ACC112 (cell line): Measurements from ENCODE around the gene NUDT14.

Experiments used
- H2AFZ ChIP-seq: fragments of 200-600 bp; sonication (generic); one replicate; pipeline ENCODE4 v1.6.0; 2017; ENCODE audit warnings: antibody characterized with exemption, low read length; ENCODE audit not compliant: unreplicated experiment
- H3K27ac ChIP-seq: fragments of 200-600 bp; sonication (generic); 2 replicates; pipeline ENCODE4 v1.5.1; 2014; ENCODE audit warnings: low read depth, mild to moderate bottlenecking, antibody characterized with exemption, low read length, moderate library complexity
- H3K27me3 ChIP-seq: fragments of 200-600 bp; sonication (generic); 2 replicates; pipeline ENCODE4 v1.6.1; 2014; ENCODE audit warnings: mild to moderate bottlenecking, antibody characterized with exemption, low read length, moderate library complexity, mixed read lengths; ENCODE audit not compliant: insufficient read depth
- H3K36me3 ChIP-seq: fragments of 200-600 bp; sonication (generic); 2 replicates; pipeline ENCODE4 v1.6.1; 2016; ENCODE audit warnings: mild to moderate bottlenecking, antibody characterized with exemption, low read length, moderate library complexity, mixed read lengths; ENCODE audit not compliant: insufficient read depth
- H3K4me1 ChIP-seq: fragments of 200-600 bp; sonication (generic); one replicate; pipeline ENCODE4 v1.6.1; 2016; ENCODE audit warnings: low read length, mixed read lengths; ENCODE audit not compliant: insufficient read depth, unreplicated experiment, control insufficient read depth
- H3K4me3 ChIP-seq: fragments of 200-600 bp; sonication (generic); 2 replicates; pipeline ENCODE4 v1.5.1; 2014; ENCODE audit warnings: mild to moderate bottlenecking, low read depth, low read length
- H3K79me2 ChIP-seq: fragments of 200-600 bp; sonication (generic); one replicate; pipeline ENCODE4 v1.6.0; 2016; ENCODE audit warnings: low read length; ENCODE audit not compliant: control insufficient read depth, unreplicated experiment, insufficient read depth

NUDT14 gene

GRCh38 chr14:105204931-105205672, 24.0 kb upstream of the NUDT14 start:
- H3K36me3 ChIP-seq: no peaks in the 10 kb centered on the region
- H3K79me2 ChIP-seq: no peaks in the 10 kb centered on the region
- no peak overlapping the region for H2AFZ ChIP-seq
- no peak overlapping the region for H3K27ac ChIP-seq
- H3K27me3 ChIP-seq: no peaks in the 10 kb centered on the region
- H3K4me3 ChIP-seq: no peak overlapping the region
- H3K4me1 ChIP-seq: peaks cover 21% of the 10 kb centered on the region

GRCh38 chr14:105204206-105204930, 23.3 kb upstream of the NUDT14 start:
- no peaks in the 10 kb centered on the region for H3K79me2 ChIP-seq
- H3K4me1 ChIP-seq: peaks cover 23% of the 10 kb centered on the region
- no peak overlapping the region for H3K27ac ChIP-seq
- no peak overlapping the region for H2AFZ ChIP-seq
- no peak overlapping the region for H3K4me3 ChIP-seq
- no peaks in the 10 kb centered on the region for H3K36me3 ChIP-seq
- H3K27me3 ChIP-seq: no peaks in the 10 kb centered on the region

GRCh38 chr14:105203701-105204100, 22.6 kb upstream of the NUDT14 start:
- Histone ChIP-seq H3K27me3 (no peaks in the 10 kb centered on the region), H3K4me1 (peaks cover 30% of the 10 kb centered on the region), H2AFZ (no peak overlapping the region), H3K36me3 (no peaks in the 10 kb centered on the region), H3K27ac (no peak overlapping the region), H3K4me3 (no peak overlapping the region), H3K79me2 (no peaks in the 10 kb centered on the region)

GRCh38 chr14:105203057-105203531, 22.0 kb upstream of the NUDT14 start:
- H3K36me3 ChIP-seq: no peaks in the 10 kb centered on the region
- no peaks in the 10 kb centered on the region for H3K27me3 ChIP-seq
- H3K79me2 ChIP-seq: no peaks in the 10 kb centered on the region
- no peak overlapping the region for H2AFZ ChIP-seq
- H3K4me1 ChIP-seq: peaks cover 30% of the 10 kb centered on the region
- no peak overlapping the region for H3K4me3 ChIP-seq
- no peak overlapping the region for H3K27ac ChIP-seq

- peaks cover 1% of the 10 kb centered on the region; the same call in 1 of the 2 replicates for H3K27me3 ChIP-seq
- peaks cover 30% of the 10 kb centered on the region for H3K4me1 ChIP-seq
- no peaks in the 10 kb centered on the region for H3K79me2 ChIP-seq
- H3K36me3 ChIP-seq: no peaks in the 10 kb centered on the region
- H3K27ac ChIP-seq: no peak overlapping the region
- H2AFZ ChIP-seq: no peak overlapping the region
- no peak overlapping the region for H3K4me3 ChIP-seq
These were observed 20.9 kb upstream of the NUDT14 start for GRCh38 chr14:105201925-105202513.

- Histone ChIP-seq H3K4me1 (peaks cover 30% of the 10 kb centered on the region), H3K36me3 (no peaks in the 10 kb centered on the region), H3K4me3 (no peak overlapping the region), H2AFZ (no peak overlapping the region), H3K79me2 (no peaks in the 10 kb centered on the region), H3K27ac (no peak overlapping the region), H3K27me3 (peaks cover 8% of the 10 kb centered on the region)
These were observed 20.2 kb upstream of the NUDT14 start for GRCh38 chr14:105201156-105201924.

GRCh38 chr14:105200641-105201040, 19.5 kb upstream of the NUDT14 start:
- Histone ChIP-seq H3K27ac (no peak overlapping the region), H3K27me3 (peaks cover 15% of the 10 kb centered on the region), H2AFZ (no peak overlapping the region), H3K4me3 (no peak overlapping the region), H3K79me2 (no peaks in the 10 kb centered on the region), H3K4me1 (peaks cover 26% of the 10 kb centered on the region), H3K36me3 (no peaks in the 10 kb centered on the region)

- Histone ChIP-seq H3K79me2 (no peaks in the 10 kb centered on the region), H3K4me1 (peaks cover 22% of the 10 kb centered on the region), H2AFZ (no peak overlapping the region), H3K27ac (no peak overlapping the region), H3K36me3 (no peaks in the 10 kb centered on the region), H3K4me3 (no peak overlapping the region), H3K27me3 (peaks cover 21% of the 10 kb centered on the region)
These were observed 19.0 kb upstream of the NUDT14 start for GRCh38 chr14:105200074-105200473.

GRCh38 chr14:105199093-105199492, 18.0 kb upstream of the NUDT14 start:
- Histone ChIP-seq H3K79me2 (no peaks in the 10 kb centered on the region), H3K4me1 (peaks cover 13% of the 10 kb centered on the region), H3K4me3 (no peak overlapping the region), H3K36me3 (no peaks in the 10 kb centered on the region), H2AFZ (no peak overlapping the region), H3K27ac (no peak overlapping the region), H3K27me3 (peaks cover 22% of the 10 kb centered on the region)

- Histone ChIP-seq H3K4me3 (no peak overlapping the region), H3K4me1 (peaks cover 15% of the 10 kb centered on the region), H2AFZ (no peak overlapping the region), H3K36me3 (no peaks in the 10 kb centered on the region), H3K27me3 (peaks cover 22% of the 10 kb centered on the region), H3K27ac (no peak overlapping the region), H3K79me2 (no peaks in the 10 kb centered on the region)
These were observed 17.5 kb upstream of the NUDT14 start for GRCh38 chr14:105198588-105198987.
